Psoas muscle (tissue), 8 donors: ENCODE results near the gene FARP1. TPM values are rescaled to one million over a fixed set of nuclear protein-coding genes. Genes with fewer than 3 reads are reported as not detected.

Experiments used
- ATAC-seq, 4 donors: fragments of 200-7000 bp; cut with Tn5 transposase; one replicate each; pipeline ENCODE4 v1.9.1; 2020; ENCODE audit warnings: moderate library complexity in 3 of 4, mild to moderate bottlenecking in 2 of 4
- DNase-seq, 2 donors: peaks; one replicate each; pipeline ENCODE4 v3.0.0-alpha.2; 2020
- H3K27ac ChIP-seq: fragments of 200-600 bp; one replicate; pipeline ENCODE4 v1.8.0; 2022
- H3K27me3 ChIP-seq, 3 donors: fragments of 200-600 bp in 1 of 3; one replicate each; pipeline versions ENCODE4 v1.6.1 to v1.8.0; 2013 to 2022; ENCODE audit warnings: low read length in 2 of 3, mild to moderate bottlenecking in 2 of 3, moderate library complexity in 1 of 3; ENCODE audit not compliant: insufficient read depth in 3 of 3
- H3K36me3 ChIP-seq, 2 donors: fragments of 200-600 bp in 1 of 2; one replicate each; pipeline versions ENCODE4 v1.6.1 to v1.8.0; 2013 to 2022; ENCODE audit warnings: low read depth in 1 of 2, mild to moderate bottlenecking in 1 of 2, moderate library complexity in 1 of 2; ENCODE audit not compliant: insufficient read depth in 1 of 2
- H3K4me1 ChIP-seq: fragments of 200-600 bp; one replicate; pipeline ENCODE4 v1.8.0; 2022
- H3K4me3 ChIP-seq: fragments of 200-600 bp; one replicate; pipeline ENCODE4 v1.8.0; 2022; ENCODE audit warnings: mild to moderate bottlenecking
- H3K9me3 ChIP-seq: fragments of 200-600 bp; one replicate; pipeline ENCODE4 v1.8.0; 2022
- CTCF ChIP-seq: fragments of 200-600 bp; IDR thresholded peaks from one replicate; pipeline ENCODE4 v1.8.0; 2022; ENCODE audit warnings: antibody characterized with exemption
- WGBS, 3 donors: extraction: QIAGEN DNeasy Blood & Tissue Kit; methylation state at CpG; one replicate each; pipeline versions ENCODE4 v1.1.6 to v1.1.7; 2013; 5-methylcytosine and 5-hydroxymethylcytosine counted together
- intact Hi-C, 2 donors: fragments of 100-400 bp; cut with DNase I; formaldehyde crosslinking; loops; one replicate each; pipeline versions ENCODE4 v1.11.0 to v1.14.2; 2022
- polyA plus RNA-seq, 3 donors: library from polyadenylated mRNA; stranded (reverse); fragments of 200-250 nt; gene quantifications; one replicate each; pipeline ENCODE4 v1.2.3, GENCODE V29; 2013
- total RNA-seq, 4 donors: library from RNA; stranded (reverse); fragmentation: NEBNext Ultra II Directional in 2 of 4; extraction: Animal tissue kit (Norgen Biotek cat#: 25700) in 2 of 4; gene quantifications; one replicate each; pipeline versions ENCODE4 v1.2.1 to v1.2.4, GENCODE V29; 2021 to 2023
- donor health status: healthy with polysubstance abuse.
- donor health status: DM: no; HTN: no; CAD: no; lungs with moderate emphysema.
- donor health status: Bipolar disorder and iron deficiency.
- donor health status: healthy.
- donor health status: DM: yes; HTN: yes; CAD: no.
- donor health status: DM: no; HTN: no; CAD: no.
- donor health status: DM: no; HTN: no; CAD: no.
- donor health status: DM: yes; HTN: yes; CAD: no.

FARP1 gene
- total and polyA plus RNA-seq, 7 donors, result 5.7 to 19.4 (median 9.2) TPM

GRCh38 chr13:98322091-98322718 lies 179.3 kb downstream of the FARP1 start:
- Histone ChIP-seq H3K27me3 (no peaks in the 10 kb centered on the region), H3K27ac (no peak overlapping the region), H3K4me3 (no peak overlapping the region), H3K4me1 (no peaks in the 10 kb centered on the region), H3K36me3 (no peaks in the 10 kb centered on the region), H3K9me3 (no peaks in the 10 kb centered on the region)
- intact Hi-C loops, result no loop called here
- DNase-seq (no peak), ATAC-seq (no peak)
- TF ChIP-seq CTCF, result no peak
- 51 to 71% (median 53%) methylated on average over 8 of the region's 8 CpGs for WGBS, 3 donors

- no peak overlapping the region for H3K4me3 ChIP-seq
- no peak for TF ChIP-seq CTCF
- no peaks in the 10 kb centered on the region for H3K36me3 ChIP-seq
- intact Hi-C loops, result no loop called here
- H3K27ac ChIP-seq, result no peak overlapping the region
- no peaks in the 10 kb centered on the region for H3K27me3 ChIP-seq
- no peak for DNase-seq
- no peaks in the 10 kb centered on the region for H3K4me1 ChIP-seq
- ATAC-seq, result no peak
- H3K9me3 ChIP-seq, result no peaks in the 10 kb centered on the region
- WGBS, 3 donors, result 77 to 80% (median 78%) methylated on average over 7 of the region's 7 CpGs
Observed at GRCh38 chr13:98324105-98324504, 181.2 kb downstream of the FARP1 start.

- no peaks in the 10 kb centered on the region for H3K36me3 ChIP-seq
- WGBS, 3 donors, result 94 to 97% (median 97%) methylated on average over 3 of the region's 3 CpGs
- intact Hi-C loops, result no loop called here
- no peak for TF ChIP-seq CTCF
- no peak overlapping the region for H3K27ac ChIP-seq
- H3K27me3 ChIP-seq, result no peaks in the 10 kb centered on the region
- no peak overlapping the region for H3K4me3 ChIP-seq
- DNase-seq (no peak), ATAC-seq (no peak)
- H3K9me3 ChIP-seq, result no peaks in the 10 kb centered on the region
- no peaks in the 10 kb centered on the region for H3K4me1 ChIP-seq
Observed at GRCh38 chr13:98325724-98326123, 182.8 kb downstream of the FARP1 start.

- no peak overlapping the region for H3K4me3 ChIP-seq
- intact Hi-C loops, result no loop called here
- DNase-seq (no peak), ATAC-seq (no peak)
- no peaks in the 10 kb centered on the region for H3K9me3 ChIP-seq
- no peaks in the 10 kb centered on the region for H3K27me3 ChIP-seq
- H3K27ac ChIP-seq, result no peak overlapping the region
- no peaks in the 10 kb centered on the region for H3K4me1 ChIP-seq
- no peak for TF ChIP-seq CTCF
- 74 to 78% (median 76%) methylated on average over 5 of the region's 5 CpGs for WGBS, 3 donors
- H3K36me3 ChIP-seq, result no peaks in the 10 kb centered on the region
Observed at GRCh38 chr13:98326291-98326690, 183.4 kb downstream of the FARP1 start.
